Measurements from ENCODE around the gene TMEM132D.

GRCh38 chr12:129202109-129202814, 701.6 kb downstream of the TMEM132D start:
- TF ChIP-seq, protein P1, sequence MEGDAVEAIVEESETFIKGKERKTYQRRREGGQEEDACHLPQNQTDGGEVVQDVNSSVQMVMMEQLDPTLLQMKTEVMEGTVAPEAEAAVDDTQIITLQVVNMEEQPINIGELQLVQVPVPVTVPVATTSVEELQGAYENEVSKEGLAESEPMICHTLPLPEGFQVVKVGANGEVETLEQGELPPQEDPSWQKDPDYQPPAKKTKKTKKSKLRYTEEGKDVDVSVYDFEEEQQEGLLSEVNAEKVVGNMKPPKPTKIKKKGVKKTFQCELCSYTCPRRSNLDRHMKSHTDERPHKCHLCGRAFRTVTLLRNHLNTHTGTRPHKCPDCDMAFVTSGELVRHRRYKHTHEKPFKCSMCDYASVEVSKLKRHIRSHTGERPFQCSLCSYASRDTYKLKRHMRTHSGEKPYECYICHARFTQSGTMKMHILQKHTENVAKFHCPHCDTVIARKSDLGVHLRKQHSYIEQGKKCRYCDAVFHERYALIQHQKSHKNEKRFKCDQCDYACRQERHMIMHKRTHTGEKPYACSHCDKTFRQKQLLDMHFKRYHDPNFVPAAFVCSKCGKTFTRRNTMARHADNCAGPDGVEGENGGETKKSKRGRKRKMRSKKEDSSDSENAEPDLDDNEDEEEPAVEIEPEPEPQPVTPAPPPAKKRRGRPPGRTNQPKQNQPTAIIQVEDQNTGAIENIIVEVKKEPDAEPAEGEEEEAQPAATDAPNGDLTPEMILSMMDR (IDR thresholded peaks at IDR 0.05), result no peak
- no peak for TF ChIP-seq EZH2 (IDR thresholded peaks at IDR 0.05)
- TF ChIP-seq EZH2phosphoT487 (IDR thresholded peaks at IDR 0.05), result no peak
